Panc1 (cell line): ENCODE data around the gene ZNF566. TPM values are rescaled to one million over a fixed set of nuclear protein-coding genes. Genes with fewer than 3 reads are reported as not detected.

Experiments
- ATAC-seq: fragments of 200-7000 bp; cut with Tn5 transposase; 2 replicates; pipeline ENCODE4 v1.9.1; 2020; ENCODE audit warnings: mild to moderate bottlenecking, moderate library complexity
- BruUV-seq: library from RNA; stranded (reverse); fragments of 400-500 nt; replicated peaks from 2 replicates; lab custom pipeline; 2021; lab: Mats Ljungman, UMichigan
- CTCF ChIA-PET: fragments of 300-600 bp; sonication (Branson Sonifier 250); formaldehyde crosslinking; loops from one replicate; lab custom pipeline; 2022; ENCODE audit warnings: antibody characterized with exemption; lab: Charles Lee
- POLR2A ChIA-PET: fragments of 300-600 bp; sonication (Branson Sonifier 250); formaldehyde crosslinking; loops from one replicate; lab custom pipeline; 2022; ENCODE audit warnings: antibody characterized with exemption; lab: Charles Lee
- DNase-seq: peaks from one replicate; pipeline ENCODE4 v3.0.0-alpha.2; 2010; ENCODE audit warnings: low read depth, low spot score
- H3K27ac ChIP-seq: 2 replicates; pipeline ENCODE4 v1.5.1; 2011; ENCODE audit warnings: mild to moderate bottlenecking, low read length, inconsistent platforms
- H3K27me3 ChIP-seq: fragments of 200-500 bp; sonication (Bioruptor generic); 2 replicates; pipeline ENCODE4 v1.6.0; 2014; ENCODE audit warnings: low read length, inconsistent platforms; ENCODE audit not compliant: control insufficient read depth, insufficient read depth
- H3K36me3 ChIP-seq: fragments of 200-500 bp; sonication (Bioruptor generic); 2 replicates; pipeline ENCODE4 v1.5.1; 2014; ENCODE audit warnings: inconsistent platforms, mild to moderate bottlenecking, low read length, moderate library complexity; ENCODE audit not compliant: control insufficient read depth, insufficient read depth
- H3K4me1 ChIP-seq: 2 replicates; pipeline ENCODE4 v1.5.1; 2011; ENCODE audit warnings: inconsistent platforms, mild to moderate bottlenecking, low read length, moderate library complexity; ENCODE audit not compliant: control insufficient read depth, insufficient read depth
- H3K4me3 ChIP-seq, 2 experiments: 2 replicates each; pipeline ENCODE4 v1.5.1; 2011 to 2012; ENCODE audit warnings: low read depth in 2 of 2, low read length in 2 of 2, mild to moderate bottlenecking in 2 of 2, inconsistent platforms in 1 of 2, moderate library complexity in 1 of 2
- H3K9me3 ChIP-seq: fragments of 200-500 bp; sonication (Bioruptor generic); 2 replicates; pipeline ENCODE4 v1.5.1; 2014; ENCODE audit warnings: low read depth, mild to moderate bottlenecking, inconsistent platforms, low read length, moderate library complexity; ENCODE audit not compliant: control insufficient read depth, insufficient read depth
- CTCF ChIP-seq: fragments of 450-650 bp; IDR thresholded peaks from 2 replicates; pipeline ENCODE4 v1.5.1; 2017; ENCODE audit warnings: mild to moderate bottlenecking
- POLR2AphosphoS5 ChIP-seq: IDR thresholded peaks from 2 replicates; pipeline ENCODE4 v1.6.1; 2012; ENCODE audit warnings: mild to moderate bottlenecking, low read depth, low read length, moderate library complexity
- REST ChIP-seq, 2 experiments: IDR thresholded peaks; 2 replicates each; pipeline ENCODE4 v1.6.1; 2011 to 2012; ENCODE audit warnings: low read depth in 2 of 2, control low read depth in 1 of 2, low read length in 1 of 2, mild to moderate bottlenecking in 1 of 2, moderate library complexity in 1 of 2; ENCODE audit not compliant: insufficient read depth in 1 of 2
- SIN3A ChIP-seq: IDR thresholded peaks from 2 replicates; pipeline ENCODE4 v1.6.1; 2012; ENCODE audit warnings: low read depth, mild to moderate bottlenecking, low read length, moderate library complexity, borderline replicate concordance; ENCODE audit not compliant: insufficient read depth
- TCF7L2 ChIP-seq: IDR thresholded peaks from 2 replicates; pipeline ENCODE4 v1.6.1; 2011; ENCODE audit warnings: mild to moderate bottlenecking, low read depth, low read length, inconsistent platforms
- in situ Hi-C: cut with HindIII; loops from 2 replicates; pipeline ENCODE4 v1.10.0; 2016; ENCODE audit warnings: low sequenced_read_pairs, low pct_unique_long_range_greater_than_20kb
- intact Hi-C: fragments of 100-400 bp; cut with micrococcal nuclease; formaldehyde crosslinking; loops from one replicate; pipeline ENCODE4 v1.10.0; 2022; ENCODE audit not compliant: unreplicated experiment
- total RNA-seq: library from RNA; stranded (reverse); gene quantifications from one replicate; pipeline ENCODE4 v1.2.1, GENCODE V29; 2021; ENCODE audit not compliant: unreplicated experiment

ZNF566 gene
- total RNA-seq, 1 experiment from 2014 or later: 19.5 TPM

GRCh38 chr19:36404498-36404897, 84.9 kb downstream of the ZNF566 start:
- ChIA-PET CTCF (no interaction called here), POLR2A (interaction anchor here (0.6 kb wide), 1 partner anchor 89 kb away, joined by 5 read pairs; no protein-coding TSS in a partner anchor)
- no peak overlapping the region for H3K4me3 ChIP-seq
- H3K36me3 ChIP-seq: peaks cover 31% of the 10 kb centered on the region
- intact Hi-C loops: no loop called here
- no peaks in the 10 kb centered on the region for H3K27me3 ChIP-seq
- no peak overlapping the region for H3K27ac ChIP-seq
- no TSS peak for BruUV-seq
- DNase-seq (no peak), ATAC-seq (no peak)
- no peaks in the 10 kb centered on the region for H3K4me1 ChIP-seq
- peaks cover 37% of the 10 kb centered on the region; the same call in 1 of the 2 replicates for H3K9me3 ChIP-seq
- TF ChIP-seq SIN3A (no peak), POLR2AphosphoS5 (no peak)
- in situ Hi-C loops: no loop called here

- Histone ChIP-seq H3K9me3 (peaks cover 36% of the 10 kb centered on the region; the same call in 1 of the 2 replicates), H3K36me3 (peaks cover 21% of the 10 kb centered on the region; the same call in 1 of the 2 replicates), H3K4me3 (no peak overlapping the region), H3K4me1 (no peaks in the 10 kb centered on the region), H3K27ac (no peak overlapping the region), H3K27me3 (no peaks in the 10 kb centered on the region)
- intact Hi-C loops: no loop called here
- ChIA-PET POLR2A (no interaction called here), CTCF (no interaction called here)
- ATAC-seq (no peak), DNase-seq (no peak)
- in situ Hi-C loops: no loop called here
- BruUV-seq: no TSS peak
- TF ChIP-seq POLR2AphosphoS5 (no peak), SIN3A (no peak), TCF7L2 (no peak), REST (IDR thresholded peaks at IDR 0.05; ENCODE audit: insufficient read depth in 1 of 2, low read depth in 2 of 2, low read length in 1 of 2) (no peak), CTCF (no peak)
Observed at GRCh38 chr19:36401475-36401874, 87.9 kb downstream of the ZNF566 start.

GRCh38 chr19:36398571-36398970, 90.8 kb downstream of the ZNF566 start:
- TF ChIP-seq SIN3A (no peak), TCF7L2 (no peak)
- ATAC-seq: no peak
- Histone ChIP-seq H3K27me3 (no peaks in the 10 kb centered on the region), H3K27ac (no peak overlapping the region), H3K9me3 (peaks cover 44% of the 10 kb centered on the region), H3K4me1 (no peaks in the 10 kb centered on the region), H3K36me3 (peaks cover 7% of the 10 kb centered on the region; the same call in 1 of the 2 replicates), H3K4me3 (no peak overlapping the region)
- in situ Hi-C loops (no loop called here), intact Hi-C loops (no loop called here)
- ChIA-PET POLR2A (no interaction called here), CTCF (interaction anchor here (0.6 kb wide), 1 partner anchor 134 kb away, joined by 4 read pairs; no protein-coding TSS in a partner anchor)
- DNase-seq: no peak
- no TSS peak for BruUV-seq

Other genes with a start within 250 kb of the ZNF566 start
- gene ZFP14, start 110.4 kb downstream of the ZNF566 start, total RNA-seq: 3.3 TPM
- gene ZFP82, start 70.9 kb downstream of the ZNF566 start, total RNA-seq: 8.7 TPM
- gene ZNF260, start 38.7 kb upstream of the ZNF566 start, total RNA-seq: 25.2 TPM
- gene ZNF529, start 83.7 kb upstream of the ZNF566 start, total RNA-seq: 15.6 TPM
- 1.6 TPM for gene ZNF382, start 115.8 kb upstream of the ZNF566 start, total RNA-seq
- 14.0 TPM for gene ZNF461, start 177.3 kb upstream of the ZNF566 start, total RNA-seq
- 11.3 TPM for gene ZNF567, start 198.1 kb upstream of the ZNF566 start, total RNA-seq